Activated CD4-positive, alpha-beta T cell treated with anti-CD3 and anti-CD28 coated beads for 36 hours (primary cell): ENCODE measurements around the gene ZNF516. TPM values are rescaled to one million over a fixed set of nuclear protein-coding genes. Genes with fewer than 3 reads are reported as not detected.

Experiments
- ATAC-seq: fragments of 200-7000 bp; cut with Tn5 transposase; one replicate; pipeline ENCODE4 v1.10.0; 2021; ENCODE audit warnings: mild to moderate bottlenecking, moderate library complexity
- CTCF ChIA-PET: fragments of 350-600 bp; sonication (Branson Sonifier 250); formaldehyde crosslinking; loops from one replicate; lab custom pipeline; 2021; ENCODE audit warnings: antibody characterized with exemption; lab: Charles Lee
- POLR2A ChIA-PET: fragments of 350-600 bp; sonication (Branson Sonifier 250); formaldehyde crosslinking; loops from one replicate; lab custom pipeline; 2021; ENCODE audit warnings: antibody characterized with exemption, inconsistent platforms; lab: Charles Lee
- DNase-seq: peaks from one replicate; pipeline ENCODE4 v3.0.0-alpha.2; 2020
- H3K27ac Mint-ChIP-seq: one replicate; pipeline ENCODE4 v1.8.0; 2021; ENCODE audit warnings: mixed read lengths
- H3K27me3 Mint-ChIP-seq: one replicate; pipeline ENCODE4 v1.8.0; 2021; ENCODE audit warnings: mixed read lengths
- H3K36me3 Mint-ChIP-seq: one replicate; pipeline ENCODE4 v1.8.0; 2021; ENCODE audit warnings: low read depth, mixed read lengths
- H3K4me1 Mint-ChIP-seq: one replicate; pipeline ENCODE4 v1.8.0; 2021; ENCODE audit warnings: mixed read lengths
- H3K4me3 Mint-ChIP-seq: one replicate; pipeline ENCODE4 v1.8.0; 2021; ENCODE audit warnings: mild to moderate bottlenecking, moderate library complexity, mixed read lengths
- H3K9me3 Mint-ChIP-seq: one replicate; pipeline ENCODE4 v1.8.0; 2021; ENCODE audit warnings: low read depth, mixed read lengths
- intact Hi-C, 2 experiments: fragments of 100-400 bp; cut with DNase I in 1 of 2; cut with micrococcal nuclease in 1 of 2; formaldehyde crosslinking; loops; one replicate each; pipeline versions ENCODE4 v1.14.2 to v1.15.1; 2022 to 2024; cut with DNase I, micrococcal nuclease
- total RNA-seq, 2 experiments: library from RNA; stranded (reverse); gene quantifications; one replicate each; pipeline ENCODE4 v1.2.3, GENCODE V29; 2021

The ZNF516 gene
- total RNA-seq, 2 experiments from 2014 or later = 6.8 to 9.9 TPM

GRCh38 chr18:76496194-76496890, 1.3 kb upstream of the ZNF516 start:
- peak; percentile 66 for DNase-seq
- intact Hi-C loops = loop anchor here in 1 of 2 experiments (10.0 kb wide), 2 partner anchors 122 to 1282 kb away; partner anchors contain the start of gene TSHZ1
- Mint-ChIP-seq H3K4me1 (peaks cover 16% of the 10 kb centered on the region), H3K27ac (no peak overlapping the region), H3K4me3 (peak overlapping the region; percentile 75), H3K27me3 (peaks cover 27% of the 10 kb centered on the region), H3K9me3 (no peaks in the 10 kb centered on the region), H3K36me3 (no peaks in the 10 kb centered on the region)
- ChIA-PET POLR2A (interaction anchor here (1.3 kb wide), 1 partner anchor 8 kb away, joined by 3 read pairs; no protein-coding TSS in a partner anchor), CTCF (interaction anchor here (0.7 to 1.1 kb wide), 2 partner anchors 14 to 293 kb away, joined by 3 read pairs; no protein-coding TSS in a partner anchor)
- no peak for ATAC-seq

DNA sequence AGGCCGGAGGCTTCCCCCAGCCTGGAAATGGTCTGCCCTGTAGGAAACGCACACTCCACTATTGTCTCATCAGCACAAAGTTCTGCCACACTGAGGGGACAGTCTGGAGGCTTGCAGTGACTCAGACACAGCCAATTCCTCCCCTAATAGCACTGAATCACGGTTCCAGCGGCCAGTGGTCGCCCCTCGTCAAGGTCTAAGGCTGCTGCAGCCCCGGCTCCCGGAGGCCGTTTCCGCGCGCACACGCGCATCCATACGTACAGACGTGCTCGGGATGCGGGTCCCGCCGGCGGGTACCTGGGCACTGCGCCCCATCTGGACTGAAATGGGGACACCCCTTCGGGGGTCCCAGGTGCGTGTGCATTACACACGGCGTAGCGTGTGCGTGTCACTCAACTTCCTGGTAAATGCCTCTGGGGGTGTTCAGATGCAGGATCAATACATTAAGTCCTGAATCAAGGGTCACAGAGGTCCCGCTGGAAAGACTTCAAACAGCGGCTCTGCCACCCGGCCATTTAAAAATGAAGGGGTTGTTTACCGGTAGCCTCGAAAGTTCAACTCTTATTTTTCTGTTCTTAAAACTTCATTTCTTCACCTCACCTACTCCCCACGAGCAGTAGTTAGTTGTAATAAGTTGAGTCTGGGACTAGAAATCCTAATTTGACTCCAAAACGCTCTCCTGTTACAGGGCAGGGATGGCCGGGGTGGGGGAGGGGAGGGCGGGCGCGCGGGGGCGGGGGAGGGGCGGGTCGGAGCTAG, 572 bp upstream of the ZNF516 start:
- peak; percentile 37 for DNase-seq
- POLR2A ChIA-PET = no interaction called here

DNA sequence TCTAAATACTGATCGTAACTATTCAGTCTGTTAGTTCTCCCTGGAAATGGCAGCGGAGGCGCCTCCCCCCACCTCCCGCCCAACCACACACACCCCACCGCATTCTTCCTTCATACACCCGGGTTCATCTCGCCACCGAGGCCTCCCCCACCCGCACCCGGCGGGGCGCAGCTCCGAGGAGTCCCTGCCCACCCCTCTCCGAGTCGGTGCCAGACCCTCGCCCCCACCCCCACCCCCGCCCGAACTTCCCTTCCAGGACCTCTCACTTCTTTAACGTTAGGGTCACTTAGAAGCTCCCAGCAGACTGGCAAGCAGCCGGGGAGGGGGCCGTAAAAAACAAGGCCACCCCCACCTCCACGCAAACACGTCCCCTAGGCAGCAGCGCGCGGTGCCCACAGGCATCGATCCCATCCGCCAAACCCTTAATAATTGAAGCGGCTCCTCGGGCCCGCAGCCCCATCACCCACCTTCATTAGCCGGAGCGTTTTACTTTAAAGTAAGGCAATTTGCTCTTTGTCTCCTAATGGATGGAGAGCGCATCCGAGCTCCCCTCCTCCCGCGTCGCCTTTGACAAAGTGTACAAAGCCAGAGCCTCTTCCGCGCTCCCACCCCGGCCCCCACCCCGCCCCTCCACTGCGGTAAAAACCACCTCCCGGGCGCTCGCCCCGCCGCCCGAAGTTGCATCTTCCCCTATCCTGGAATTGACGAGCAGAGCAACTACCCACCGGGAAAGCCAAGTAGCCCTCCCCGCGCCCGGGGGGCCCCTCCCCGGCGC, 624 bp downstream of the ZNF516 start:
- POLR2A ChIA-PET = no interaction called here
- Mint-ChIP-seq H3K36me3 (no peaks in the 10 kb centered on the region), H3K27me3 (peaks cover 37% of the 10 kb centered on the region), H3K9me3 (no peaks in the 10 kb centered on the region), H3K4me3 (peak overlapping the region; percentile 87), H3K27ac (peak overlapping the region; percentile 31), H3K4me1 (peaks cover 31% of the 10 kb centered on the region)
- no peak for ATAC-seq
- CTCF ChIA-PET = no interaction called here
- intact Hi-C loops = loop anchor here (5.0 to 10.0 kb wide), 7 partner anchors 120 to 1997 kb away; partner anchors contain the start of genes TSHZ1 (in 2 of the 2), CNDP2 (in 1 of the 2) and ZNF236 (in 1 of the 2)
- DNase-seq = peak; percentile 31

More for the DNA sequence above, 572 bp upstream of the ZNF516 start:
- H3K4me3 Mint-ChIP-seq = peak overlapping the region; percentile 75
- H3K4me1 Mint-ChIP-seq = peaks cover 20% of the 10 kb centered on the region
- peak; percentile 25 for ATAC-seq
- H3K27ac Mint-ChIP-seq = peak overlapping the region; percentile 83
- peaks cover 30% of the 10 kb centered on the region for H3K27me3 Mint-ChIP-seq
- intact Hi-C loops = loop anchor here in 1 of 2 experiments (10.0 kb wide), 2 partner anchors 121 to 1281 kb away; partner anchors contain the start of gene TSHZ1
- H3K9me3 Mint-ChIP-seq = no peaks in the 10 kb centered on the region
- no peaks in the 10 kb centered on the region for H3K36me3 Mint-ChIP-seq
- CTCF ChIA-PET = no interaction called here

DNA sequence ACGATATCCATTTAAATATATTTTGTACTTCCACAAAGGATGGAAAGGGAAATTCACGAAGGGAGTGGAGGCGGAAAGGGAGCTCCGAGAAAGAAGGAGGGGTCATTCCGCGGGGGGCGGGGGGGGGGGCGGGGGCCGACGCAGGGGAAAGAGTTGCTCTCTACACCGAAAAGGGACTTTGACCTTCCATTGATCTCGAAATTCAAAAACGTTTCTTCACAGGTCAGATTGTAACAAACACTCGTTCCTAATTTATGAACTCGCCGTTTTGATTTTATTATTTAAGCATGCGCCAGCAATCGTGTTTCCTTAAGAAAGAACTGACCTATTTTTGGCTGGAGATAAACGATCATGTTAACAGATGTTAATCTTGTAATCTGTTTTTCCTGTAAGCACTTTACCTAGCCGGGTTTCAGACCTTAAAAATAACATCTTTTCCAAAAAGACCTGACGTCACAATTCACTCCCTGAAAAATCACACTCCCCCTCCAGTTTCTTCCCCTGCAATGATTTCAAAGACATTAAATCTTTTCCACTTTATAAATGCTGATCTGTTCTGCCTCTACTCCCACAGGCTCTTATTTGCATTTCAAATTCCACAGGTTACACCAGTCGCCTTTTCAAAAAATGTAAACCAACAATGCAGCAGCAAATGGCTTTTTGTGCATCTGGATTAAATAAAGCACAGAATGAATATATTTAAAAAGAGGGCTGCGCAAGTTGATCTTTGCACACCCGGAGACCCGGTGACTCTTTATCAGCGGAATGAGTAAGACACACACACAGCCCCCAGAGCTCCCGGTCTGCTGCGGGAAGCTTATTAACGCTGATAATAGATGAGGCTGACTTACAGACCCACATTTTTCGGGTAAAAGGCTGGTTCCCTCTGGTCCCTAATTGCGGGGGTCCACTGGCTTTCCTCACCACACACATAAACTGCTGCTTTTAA, 1.6 kb downstream of the ZNF516 start:
- H3K4me3 Mint-ChIP-seq = peak overlapping the region; percentile 87
- DNase-seq (peak; percentile 45), ATAC-seq (peak; percentile 7)
- H3K27me3 Mint-ChIP-seq = peaks cover 34% of the 10 kb centered on the region
- CTCF ChIA-PET = interaction anchor here (0.8 to 0.9 kb wide), 2 partner anchors 13 to 310 kb away, joined by 3 to 4 read pairs; no protein-coding TSS in a partner anchor
- no peaks in the 10 kb centered on the region for H3K36me3 Mint-ChIP-seq
- no peaks in the 10 kb centered on the region for H3K9me3 Mint-ChIP-seq
- H3K27ac Mint-ChIP-seq = peak overlapping the region; percentile 89
- peaks cover 34% of the 10 kb centered on the region for H3K4me1 Mint-ChIP-seq
- POLR2A ChIA-PET = interaction anchor here (0.6 kb wide), 1 partner anchor 16 kb away, joined by 4 read pairs; no protein-coding TSS in a partner anchor
- intact Hi-C loops = loop anchor here (2.0 to 10.0 kb wide), 11 partner anchors 43 to 1996 kb away; partner anchors contain the start of genes TSHZ1 (in 2 of the 2), CNDP2 (in 1 of the 2), ZNF236 (in 1 of the 2) and ZNF407 (in 1 of the 2)

- peaks cover 36% of the 10 kb centered on the region for H3K4me1 Mint-ChIP-seq
- DNase-seq = peak; percentile 100
- ChIA-PET CTCF (interaction anchor here (0.8 to 0.9 kb wide), 2 partner anchors 12 to 311 kb away, joined by 3 to 4 read pairs; no protein-coding TSS in a partner anchor), POLR2A (interaction anchor here (0.6 kb wide), 1 partner anchor 16 kb away, joined by 4 read pairs; no protein-coding TSS in a partner anchor)
- intact Hi-C loops = loop anchor here (2.0 to 10.0 kb wide), 11 partner anchors 42 to 1995 kb away; partner anchors contain the start of genes TSHZ1 (in 2 of the 2), CNDP2 (in 1 of the 2), ZNF236 (in 1 of the 2) and ZNF407 (in 1 of the 2)
- no peaks in the 10 kb centered on the region for H3K36me3 Mint-ChIP-seq
- H3K9me3 Mint-ChIP-seq = no peaks in the 10 kb centered on the region
- H3K27ac Mint-ChIP-seq = peak overlapping the region; percentile 89
- ATAC-seq = peak; percentile 85
- H3K27me3 Mint-ChIP-seq = peaks cover 33% of the 10 kb centered on the region
- peak overlapping the region; percentile 87 for H3K4me3 Mint-ChIP-seq
Measured at GRCh38 chr18:76492669-76493212, 2.3 kb downstream of the ZNF516 start.

- CTCF ChIA-PET = interaction anchor here (0.9 kb wide), 1 partner anchor 312 kb away, joined by 4 read pairs; no protein-coding TSS in a partner anchor
- peak overlapping the region; percentile 89 for H3K27ac Mint-ChIP-seq
- peak; percentile 10 for ATAC-seq
- H3K36me3 Mint-ChIP-seq = no peaks in the 10 kb centered on the region
- DNase-seq = peak; percentile 62
- no peaks in the 10 kb centered on the region for H3K9me3 Mint-ChIP-seq
- intact Hi-C loops = loop anchor here (2.0 to 10.0 kb wide), 11 partner anchors 41 to 1995 kb away; partner anchors contain the start of genes TSHZ1 (in 2 of the 2), CNDP2 (in 1 of the 2), ZNF236 (in 1 of the 2) and ZNF407 (in 1 of the 2)
- peaks cover 29% of the 10 kb centered on the region for H3K27me3 Mint-ChIP-seq
- POLR2A ChIA-PET = no interaction called here
- peak overlapping the region; percentile 87 for H3K4me3 Mint-ChIP-seq
- peaks cover 37% of the 10 kb centered on the region for H3K4me1 Mint-ChIP-seq
Measured at GRCh38 chr18:76491776-76492668, 3.0 kb downstream of the ZNF516 start.

DNA sequence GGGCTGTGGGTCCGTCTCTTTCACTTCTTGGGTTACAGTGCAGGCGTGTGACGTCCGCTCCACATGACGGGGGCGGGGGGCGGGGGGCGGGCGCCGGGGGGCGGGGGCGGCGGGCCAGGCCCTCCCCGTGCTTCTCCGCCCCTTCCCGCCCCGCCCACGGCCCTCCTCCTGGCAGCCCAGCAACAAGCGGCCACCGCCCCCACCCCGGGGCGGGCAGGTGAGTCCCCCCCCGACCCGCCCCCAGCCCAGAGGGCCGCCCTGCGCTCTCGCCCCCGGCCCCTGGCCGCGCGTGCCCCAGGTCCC, 3.6 kb downstream of the ZNF516 start:
- peak overlapping the region; percentile 87 for H3K4me3 Mint-ChIP-seq
- H3K36me3 Mint-ChIP-seq = no peaks in the 10 kb centered on the region
- H3K27me3 Mint-ChIP-seq = peaks cover 30% of the 10 kb centered on the region

DNA sequence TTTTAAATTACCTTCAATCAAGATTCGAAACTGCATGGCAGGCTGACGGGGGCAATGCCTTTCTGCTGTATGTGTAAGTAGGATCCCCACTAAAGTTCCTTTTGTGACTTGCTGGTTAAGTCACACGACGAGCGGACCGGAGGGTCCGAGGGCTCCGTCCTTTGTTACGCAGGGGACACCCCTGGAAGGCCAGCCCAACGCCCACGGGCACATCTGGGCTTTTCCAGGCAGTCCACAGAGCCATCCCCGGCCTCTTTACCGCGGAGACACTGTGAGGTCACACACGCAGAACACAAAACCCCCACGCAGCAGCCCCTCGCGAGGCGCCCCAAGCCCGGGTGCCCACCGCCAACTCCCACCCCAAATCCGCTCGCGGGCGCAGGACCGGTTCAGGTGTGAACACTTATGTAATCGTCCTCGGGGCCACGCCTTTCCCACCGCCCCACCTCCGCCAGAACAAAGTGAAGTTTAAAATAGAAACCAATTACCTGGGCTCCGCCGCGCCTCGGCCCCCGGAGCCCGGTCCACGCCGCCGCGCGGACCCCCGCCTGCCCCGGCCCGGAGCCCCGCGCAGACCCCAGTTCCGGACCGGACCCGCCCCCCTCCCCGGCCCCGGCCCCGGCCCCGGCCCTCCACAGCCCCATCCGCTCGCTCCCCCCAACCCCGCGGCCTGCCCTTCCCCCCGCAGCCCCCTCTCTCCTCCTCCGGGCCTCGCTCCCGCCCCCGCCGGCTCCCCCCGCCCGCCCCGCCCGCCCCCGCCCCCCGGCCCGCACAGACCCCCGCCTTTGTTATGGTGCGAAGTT, 4.2 kb downstream of the ZNF516 start:
- peaks cover 35% of the 10 kb centered on the region for H3K4me1 Mint-ChIP-seq
- intact Hi-C loops = loop anchor here (5.0 to 10.0 kb wide), 7 partner anchors 116 to 1994 kb away; partner anchors contain the start of genes TSHZ1 (in 2 of the 2), CNDP2 (in 1 of the 2) and ZNF236 (in 1 of the 2)
- no peak for ATAC-seq
- H3K4me3 Mint-ChIP-seq = peak overlapping the region; percentile 81
- H3K36me3 Mint-ChIP-seq = no peaks in the 10 kb centered on the region
- POLR2A ChIA-PET = no interaction called here
- peak; percentile 63 for DNase-seq
- peak overlapping the region; percentile 25 for H3K27ac Mint-ChIP-seq
- peaks cover 29% of the 10 kb centered on the region for H3K27me3 Mint-ChIP-seq
- no peaks in the 10 kb centered on the region for H3K9me3 Mint-ChIP-seq
- CTCF ChIA-PET = interaction anchor here (0.8 to 1.0 kb wide), 3 partner anchors 9 to 35 kb away, joined by 3 read pairs; no protein-coding TSS in a partner anchor

More for the DNA sequence above, 3.6 kb downstream of the ZNF516 start:
- Mint-ChIP-seq H3K9me3 (no peaks in the 10 kb centered on the region), H3K4me1 (peaks cover 37% of the 10 kb centered on the region), H3K27ac (no peak overlapping the region)
- ChIA-PET CTCF (no interaction called here), POLR2A (no interaction called here)
- intact Hi-C loops = loop anchor here (5.0 to 10.0 kb wide), 7 partner anchors 117 to 1994 kb away; partner anchors contain the start of genes TSHZ1 (in 2 of the 2), CNDP2 (in 1 of the 2) and ZNF236 (in 1 of the 2)
- DNase-seq = peak; percentile 83
- ATAC-seq = no peak
